Ishikawa (cell line): ENCODE measurements around the gene CCDC92B.

Source experiments
- CEBPB ChIP-seq: IDR thresholded peaks from 2 replicates; pipeline ENCODE4 v1.6.1; 2012
- CREB1 ChIP-seq: IDR thresholded peaks from 2 replicates; pipeline ENCODE4 v1.6.1; 2012; ENCODE audit warnings: low read depth
- EGR1 ChIP-seq: IDR thresholded peaks from 2 replicates; pipeline ENCODE4 v1.6.1; 2012
- EP300 ChIP-seq: IDR thresholded peaks from 2 replicates; pipeline ENCODE4 v1.6.1; 2012; ENCODE audit warnings: borderline replicate concordance
- FOXM1 ChIP-seq: IDR thresholded peaks from 2 replicates; pipeline ENCODE4 v1.6.1; 2012; ENCODE audit warnings: low read depth, borderline replicate concordance
- MAX ChIP-seq: IDR thresholded peaks from 2 replicates; pipeline ENCODE4 v1.6.1; 2012
- NFIC ChIP-seq: IDR thresholded peaks from 2 replicates; pipeline ENCODE4 v1.6.1; 2012
- RAD21 ChIP-seq: IDR thresholded peaks from 2 replicates; pipeline ENCODE4 v1.6.1; 2012; ENCODE audit warnings: low read depth
- REST ChIP-seq: IDR thresholded peaks from 2 replicates; pipeline ENCODE4 v1.6.1; 2012; ENCODE audit warnings: low read depth, mild to moderate bottlenecking
- TAF1 ChIP-seq: IDR thresholded peaks from 2 replicates; pipeline ENCODE4 v1.6.1; 2012; ENCODE audit warnings: low read depth, mild to moderate bottlenecking
- TCF12 ChIP-seq: IDR thresholded peaks from 2 replicates; pipeline ENCODE4 v1.6.1; 2012; ENCODE audit warnings: low read depth
- TEAD4 ChIP-seq: IDR thresholded peaks from 2 replicates; pipeline ENCODE4 v1.6.1; 2012
- USF1 ChIP-seq: IDR thresholded peaks from 2 replicates; pipeline ENCODE4 v1.6.1; 2012
- YY1 ChIP-seq: IDR thresholded peaks from 2 replicates; pipeline ENCODE4 v1.6.1; 2012; ENCODE audit warnings: low read depth
- ZBTB7A ChIP-seq: IDR thresholded peaks from 2 replicates; pipeline ENCODE4 v1.6.1; 2012; ENCODE audit warnings: low read depth

CCDC92B gene

GRCh38 chr17:2749058-2749783, at the start of gene CCDC92B:
CCDC92B (minus strand) TSS chr17:2749652; CDS start chr17:2735145, 14,507 bp downstream.
- TF ChIP-seq REST (no peak), TAF1 (no peak), RAD21 (no peak), EP300 (no peak), NFIC (no peak), CREB1 (no peak), FOXM1 (no peak), CEBPB (no peak), TCF12 (no peak), USF1 (no peak), YY1 (no peak)

- no peak for TF ChIP-seq TAF1
- TF ChIP-seq EP300 = no peak
- no peak for TF ChIP-seq USF1
- no peak for TF ChIP-seq YY1
- TF ChIP-seq TEAD4 = no peak
- TF ChIP-seq RAD21 = no peak
- no peak for TF ChIP-seq TCF12
- no peak for TF ChIP-seq REST
- TF ChIP-seq MAX = no peak
These were observed 49.2 kb upstream of the CCDC92B start for GRCh38 chr17:2798678-2799077.

GRCh38 chr17:2798188-2798587, 48.7 kb upstream of the CCDC92B start:
- TF ChIP-seq NFIC (no peak), TCF12 (no peak), CREB1 (no peak), USF1 (no peak), FOXM1 (no peak), ZBTB7A (no peak), YY1 (no peak), TAF1 (no peak), RAD21 (no peak), EP300 (no peak), REST (no peak), EGR1 (no peak), CEBPB (no peak), MAX (no peak), TEAD4 (no peak)

GRCh38 chr17:2797637-2798036, 48.2 kb upstream of the CCDC92B start:
- no peak for TF ChIP-seq NFIC
